GM18858 (cell line): Measurements from ENCODE around the gene ISLR2.
"Not testable (repeated sequence)": the region's sequence is repeated elsewhere in the genome, so short reads cannot be mapped to it uniquely, and the experiment has no call there.

Experiments
- ATAC-seq: cut with Tn5 transposase; IDR thresholded peaks from one replicate; pipeline ENCODE4 v1.9.1; 2021; ENCODE audit not compliant: unreplicated experiment

The ISLR2 gene

DNA sequence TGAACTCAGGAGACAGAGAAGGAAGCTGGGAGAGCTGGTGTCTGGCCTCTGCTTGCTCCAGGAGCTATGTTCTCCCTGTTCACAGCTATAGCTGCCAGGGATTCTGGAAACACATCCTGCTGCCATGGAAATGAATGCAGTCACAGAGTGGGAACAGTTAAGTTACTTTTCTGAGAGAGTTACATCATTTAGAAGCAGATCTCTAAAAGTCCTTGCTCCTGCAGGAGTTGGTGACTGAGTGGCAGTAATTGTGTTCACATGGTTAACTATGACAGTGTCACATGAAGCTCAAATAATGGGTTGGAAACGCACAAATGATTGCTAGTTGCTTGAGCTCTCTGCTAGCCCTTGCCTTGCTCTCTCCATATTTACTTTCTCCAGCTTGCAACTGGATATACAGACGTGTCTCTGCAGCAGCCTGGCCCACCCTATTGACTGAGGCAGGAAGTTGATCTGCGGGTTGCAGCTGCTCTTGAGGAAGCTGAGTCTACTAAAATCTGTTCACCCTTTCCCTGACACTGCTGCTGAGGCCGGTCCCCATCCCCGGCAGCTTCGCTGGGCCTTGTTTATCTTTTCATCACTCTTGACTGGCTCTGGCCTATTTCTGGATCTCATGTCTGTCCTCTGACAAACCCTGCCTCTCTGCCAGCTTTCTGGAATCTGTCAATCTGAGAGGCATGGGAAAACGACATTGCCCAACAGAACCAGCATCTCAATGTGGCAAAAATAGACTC is 26.5 kb downstream of the ISLR2 start:
- no peak for ATAC-seq

DNA sequence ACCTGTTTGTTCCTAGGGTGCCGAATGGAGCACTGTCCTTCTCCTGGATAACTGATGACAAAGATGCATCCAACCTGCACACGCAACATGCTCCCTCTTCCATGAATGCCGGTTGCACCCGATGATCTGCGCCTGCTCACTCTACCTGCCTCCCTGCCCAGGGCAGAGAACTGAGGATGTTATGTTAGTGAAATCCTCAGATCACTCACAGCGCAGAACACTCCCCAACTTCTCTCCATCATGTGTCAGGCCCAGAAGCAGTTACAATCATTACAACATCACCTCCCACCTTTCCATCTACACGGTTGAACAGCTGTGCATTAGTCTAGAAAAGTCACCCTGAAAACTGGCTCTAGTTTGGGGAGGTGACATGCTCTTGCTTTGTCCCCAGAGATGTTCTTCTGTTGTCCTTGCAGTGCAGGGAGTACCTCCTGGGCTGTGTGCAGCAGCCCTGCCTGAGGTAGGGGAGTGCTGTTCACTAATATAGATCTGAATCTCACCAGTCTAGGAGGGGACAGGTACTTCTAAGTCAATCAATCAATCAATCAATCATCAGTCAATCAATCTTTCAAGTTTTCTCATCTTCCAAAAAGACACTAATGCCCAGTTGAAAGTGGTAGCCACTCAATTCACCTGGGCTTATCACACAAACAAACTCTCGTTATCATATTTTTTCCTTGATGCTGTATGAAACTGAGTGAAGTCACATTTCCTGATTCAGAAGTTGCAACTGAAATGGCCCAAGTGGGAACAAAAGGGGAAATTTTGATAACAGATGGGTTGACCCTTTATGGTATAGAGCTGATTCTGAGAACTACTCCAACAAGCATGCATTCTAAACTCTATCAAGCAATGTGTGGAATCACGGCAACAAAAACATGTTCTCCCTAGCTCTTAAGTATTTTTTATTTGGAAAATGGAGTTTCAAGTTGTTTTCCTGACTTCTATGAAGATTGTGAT is 27.8 kb downstream of the ISLR2 start:
- ATAC-seq: no peak

DNA sequence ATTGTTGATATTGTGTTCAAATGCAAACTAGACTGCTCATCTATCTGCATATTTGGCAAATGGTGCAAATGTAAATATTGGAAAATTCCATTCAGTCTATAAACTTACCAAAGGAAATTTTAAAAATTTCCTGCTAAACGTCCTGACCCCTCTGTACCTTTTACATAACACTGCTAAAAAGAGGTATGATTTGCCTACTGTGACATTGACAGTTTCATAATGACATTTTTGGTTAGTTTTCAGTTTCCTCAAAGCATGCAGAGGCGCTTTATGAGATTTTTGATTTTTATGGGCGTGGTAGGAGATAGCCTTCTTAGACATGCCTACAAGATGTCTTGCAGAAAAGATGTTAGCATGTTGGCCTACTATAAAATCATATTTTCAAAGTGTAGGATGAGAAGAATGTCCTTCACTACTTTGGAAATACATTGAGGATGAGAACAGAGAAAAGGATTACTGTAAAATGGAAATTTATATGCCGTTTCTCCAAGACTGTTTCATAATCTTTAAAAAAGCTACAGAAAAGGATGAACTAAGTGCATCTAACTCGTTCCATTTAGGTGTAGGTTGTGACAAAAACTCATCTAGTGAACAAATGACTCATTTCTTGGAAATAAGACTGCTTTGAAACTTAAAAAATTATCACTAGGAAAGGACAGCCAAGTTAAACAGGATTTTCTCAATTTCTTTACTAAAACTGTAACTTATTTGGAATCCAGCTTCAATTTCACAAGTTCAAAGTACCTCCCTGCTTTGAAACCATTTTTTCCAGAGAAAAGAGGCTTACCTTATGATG is 28.7 kb downstream of the ISLR2 start:
- ATAC-seq: peak; percentile 71

DNA sequence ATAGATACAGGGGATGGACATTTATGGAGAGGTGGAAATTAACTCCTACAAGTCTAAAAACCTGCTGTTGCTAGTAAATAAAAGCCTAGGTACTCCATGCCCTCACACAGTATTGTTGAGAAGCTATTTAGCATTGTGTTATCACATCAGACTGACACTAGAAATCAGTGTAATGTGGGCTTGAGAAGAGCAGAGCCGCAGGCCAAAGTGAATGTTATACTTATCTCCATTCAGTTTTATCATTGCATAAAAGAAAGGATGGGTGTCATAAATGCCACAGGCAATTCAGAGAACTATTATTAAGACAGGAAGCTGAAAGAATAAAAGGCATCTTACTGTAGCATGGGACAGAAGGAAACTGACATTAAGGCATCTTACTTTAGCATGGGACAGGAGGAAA is 29.4 kb downstream of the ISLR2 start:
- ATAC-seq: no peak

DNA sequence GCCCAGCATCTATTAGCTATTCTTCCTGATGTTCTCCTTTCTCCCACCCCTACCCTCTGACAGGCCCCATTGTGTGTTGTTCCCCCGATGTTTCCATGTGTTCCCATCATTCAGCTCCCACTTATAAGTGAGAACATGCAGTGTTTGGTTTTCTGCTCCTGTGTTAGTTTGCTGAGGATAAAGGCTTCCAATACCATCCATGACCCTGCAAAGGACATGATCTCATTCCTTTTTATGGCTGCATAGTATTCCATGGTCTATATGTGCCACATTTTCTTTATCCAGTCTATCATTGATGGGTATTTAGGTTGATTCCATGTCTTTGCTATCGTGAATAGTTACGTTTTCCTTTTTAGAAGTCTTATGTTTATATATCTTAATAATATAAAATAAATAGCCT is 30.0 kb downstream of the ISLR2 start:
- ATAC-seq: not testable (repeated sequence)

DNA sequence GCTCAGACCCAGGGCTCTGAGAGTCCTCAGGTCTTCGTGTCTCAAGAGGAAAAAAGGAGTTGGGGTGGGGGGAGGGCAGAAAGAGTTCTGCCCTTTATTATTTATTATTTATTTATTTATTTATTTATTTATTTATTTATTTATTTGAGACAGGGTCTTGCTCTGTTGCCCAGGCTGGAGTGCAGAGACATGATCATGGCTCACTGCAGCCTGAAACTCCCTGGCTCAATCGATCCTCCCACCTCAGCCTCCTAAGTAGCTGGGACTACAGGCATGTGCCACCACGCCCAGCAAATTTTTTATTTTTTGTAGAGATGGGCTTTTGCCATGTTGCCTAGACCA is 31.8 kb downstream of the ISLR2 start:
- ATAC-seq: not testable (repeated sequence)

DNA sequence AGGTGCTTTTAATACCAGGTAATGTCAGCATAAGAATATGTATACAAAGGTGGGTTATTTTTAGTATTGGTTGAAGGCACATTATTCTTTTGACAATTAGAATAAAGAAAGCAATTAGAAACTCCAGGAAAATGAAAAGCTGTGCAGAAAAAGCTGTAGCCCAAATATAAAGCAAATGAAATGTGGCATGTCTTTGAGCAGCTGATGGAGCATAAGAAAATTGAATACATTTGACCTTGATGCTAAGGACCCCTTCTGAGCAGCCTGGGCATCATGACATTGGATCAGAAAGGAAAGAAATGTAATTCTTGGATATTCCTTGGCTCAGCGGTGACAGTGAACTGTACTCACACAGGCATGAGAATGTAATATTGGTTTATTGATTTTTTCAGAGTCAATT is 35.1 kb downstream of the ISLR2 start:
- no peak for ATAC-seq

DNA sequence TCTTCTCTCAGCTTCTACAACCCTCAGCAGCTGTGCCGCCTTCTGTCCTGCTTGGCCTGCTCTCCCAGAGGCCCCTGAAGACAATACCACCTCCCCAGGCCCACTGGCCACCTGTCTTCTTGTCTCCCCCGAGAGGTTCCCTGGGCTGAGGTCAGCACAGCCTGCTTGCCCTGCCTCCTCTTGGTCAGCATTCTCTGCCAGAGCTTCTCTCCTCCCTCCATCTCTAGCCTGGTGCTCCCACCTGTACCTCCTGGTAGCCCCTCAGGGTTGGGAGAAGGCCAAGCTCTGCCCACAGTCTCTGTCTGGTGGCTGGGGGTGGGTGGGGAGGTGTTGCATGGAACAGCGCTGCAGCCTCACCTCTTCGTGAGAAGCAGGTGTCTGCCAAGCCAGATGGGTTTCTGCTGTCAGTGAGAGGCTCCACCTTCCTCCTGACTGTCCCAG is 37.5 kb downstream of the ISLR2 start:
- no peak for ATAC-seq

DNA sequence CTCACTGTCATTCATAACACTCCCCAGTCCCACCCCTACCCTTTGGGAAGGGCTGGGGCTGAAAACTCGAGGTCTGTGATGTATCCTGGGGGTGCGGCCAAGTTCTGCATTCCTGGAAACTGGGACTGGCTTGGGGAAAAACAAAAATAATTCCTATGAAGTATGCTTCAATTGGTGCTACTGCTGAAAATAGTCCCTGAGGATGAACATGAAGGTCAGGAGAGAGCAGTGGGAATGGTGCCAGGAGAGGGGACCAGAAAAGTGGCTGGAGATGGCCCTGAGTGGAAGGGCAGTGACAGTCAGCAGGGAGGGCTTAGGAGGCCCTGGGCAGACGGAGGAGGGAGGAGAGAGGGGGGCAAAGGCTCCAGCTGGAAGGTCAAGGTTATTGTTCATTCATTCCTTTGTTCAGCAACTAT is 38.3 kb downstream of the ISLR2 start:
- no peak for ATAC-seq

DNA sequence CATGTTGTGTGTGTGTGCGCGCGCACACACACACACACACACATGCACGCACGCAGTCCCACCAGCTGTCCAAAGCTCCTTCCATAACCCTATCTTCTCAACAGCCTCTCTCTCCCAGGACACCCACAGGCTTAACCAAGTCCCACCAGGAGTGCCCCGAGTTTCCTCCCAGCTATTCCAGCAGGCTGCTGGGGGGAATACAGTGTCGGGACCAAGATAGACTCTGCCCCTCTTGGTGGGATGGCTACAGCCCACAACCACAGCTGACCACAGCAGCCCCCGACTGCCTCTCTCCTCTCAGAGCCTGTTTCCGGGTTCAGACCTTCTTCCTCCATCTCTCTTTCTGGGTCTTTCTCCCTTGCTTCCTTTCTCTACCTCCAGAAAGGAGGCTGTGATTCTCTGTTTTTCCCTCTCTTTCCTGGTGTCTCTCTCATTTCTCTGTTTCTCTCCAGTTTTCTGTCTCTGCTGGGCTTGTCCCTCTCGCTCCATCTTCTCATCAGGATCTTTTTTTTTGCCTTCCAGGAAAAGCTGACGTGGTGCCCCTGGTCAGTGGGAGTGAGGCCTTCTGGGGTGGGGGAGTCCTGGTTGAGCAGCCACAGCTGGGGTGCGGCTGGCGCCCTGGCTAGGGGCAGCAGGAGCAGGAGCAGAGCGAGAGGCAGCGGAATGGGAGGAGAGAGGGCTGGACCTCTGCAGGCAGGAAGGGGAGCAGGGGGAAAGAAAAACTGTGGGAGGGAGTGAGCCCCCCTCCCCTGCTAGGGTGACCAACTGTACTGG is 39.9 kb downstream of the ISLR2 start:
- no peak for ATAC-seq

DNA sequence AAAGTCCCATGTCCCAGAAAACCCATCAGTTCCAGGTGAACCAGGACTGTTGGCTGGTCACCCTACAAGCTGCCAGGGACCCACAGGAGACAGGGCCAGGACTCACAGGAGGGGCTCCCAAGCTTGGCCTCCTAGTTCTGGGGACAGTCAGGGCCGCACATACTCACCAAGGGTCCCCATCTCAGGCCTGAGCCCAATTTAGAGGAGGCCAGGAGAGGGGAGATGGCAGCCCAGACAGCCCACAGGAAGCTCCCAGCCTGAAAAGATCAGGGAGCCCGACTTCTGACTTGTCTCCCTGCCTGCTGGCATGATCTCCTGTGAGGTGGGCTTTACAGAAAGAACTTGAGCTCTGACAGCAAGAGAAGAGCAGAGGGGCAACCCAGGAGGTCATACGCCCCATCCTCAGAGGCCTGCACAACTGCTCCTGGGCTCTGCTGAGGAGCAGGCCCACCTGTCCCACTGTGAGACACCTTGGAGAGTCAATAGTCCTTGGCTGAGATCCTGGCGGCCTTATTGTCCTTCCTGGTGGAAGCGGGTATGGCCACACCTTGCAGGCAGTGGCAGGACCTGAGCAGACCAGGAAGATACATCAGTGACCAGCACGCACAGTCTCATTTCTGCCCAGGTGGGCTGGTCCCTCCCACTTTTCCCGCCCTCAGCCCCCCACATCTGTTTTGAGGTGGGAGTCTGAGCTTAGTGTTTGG is 40.6 kb downstream of the ISLR2 start:
- no peak for ATAC-seq

DNA sequence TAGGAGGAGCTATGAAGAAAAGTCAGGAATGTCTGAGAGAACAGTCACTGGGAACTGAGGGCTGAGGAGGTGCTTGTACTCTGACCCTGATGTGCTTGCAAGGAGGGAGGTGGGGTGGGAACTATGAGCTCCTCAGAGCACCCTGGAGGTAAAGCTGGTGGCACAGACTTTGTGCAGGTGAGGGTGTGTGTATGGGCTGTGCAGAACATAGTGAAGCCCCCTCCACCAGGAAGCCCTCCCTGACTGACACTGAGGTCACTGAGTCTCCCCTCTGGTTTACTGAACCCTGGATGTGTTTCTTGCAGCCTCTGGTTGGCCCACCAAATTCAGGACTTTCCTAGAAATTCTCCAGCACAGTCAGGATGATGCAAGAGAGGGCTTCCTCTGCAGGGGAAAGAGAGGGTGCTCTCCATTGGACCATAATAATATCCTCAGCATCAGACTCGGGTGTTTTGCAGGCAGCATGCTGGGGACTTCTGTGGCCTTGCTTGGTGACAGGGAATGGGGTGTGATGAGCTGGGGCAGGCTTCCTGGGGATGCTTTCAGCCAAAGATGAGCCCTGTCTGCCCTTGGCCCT is 41.7 kb downstream of the ISLR2 start:
- ATAC-seq: no peak

DNA sequence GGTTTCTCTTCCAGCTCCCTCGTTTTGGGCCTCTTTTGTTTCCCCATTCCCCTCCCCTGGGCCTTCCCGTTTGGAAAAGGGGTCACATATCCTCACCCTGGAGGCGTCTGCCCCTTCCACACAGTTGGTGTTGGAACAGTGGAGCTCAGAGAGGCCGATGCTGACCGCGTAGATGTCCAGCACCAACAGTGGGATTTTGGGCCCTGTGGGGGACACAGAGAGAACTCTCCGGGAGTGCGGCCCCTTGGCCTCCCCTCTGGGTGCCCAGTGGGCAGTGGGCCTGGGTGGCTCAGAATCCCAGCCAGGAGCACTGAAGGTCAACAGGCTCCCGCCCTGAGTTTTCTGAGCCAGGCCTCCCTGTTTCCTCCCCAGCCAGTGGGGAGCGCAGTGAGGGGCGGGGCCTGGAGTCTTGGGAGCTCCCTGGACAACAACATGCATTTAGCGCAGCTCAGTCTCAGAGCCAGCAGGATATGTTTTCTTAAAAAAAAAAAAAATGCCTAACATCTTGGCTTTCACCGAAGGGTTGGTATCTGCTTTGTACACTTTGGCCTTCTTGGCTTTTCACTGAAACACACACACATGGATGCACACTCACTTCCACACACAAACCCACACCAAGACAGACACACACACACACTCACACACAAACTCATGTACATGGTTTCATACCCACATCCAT is 42.5 kb downstream of the ISLR2 start:
- no peak for ATAC-seq

DNA sequence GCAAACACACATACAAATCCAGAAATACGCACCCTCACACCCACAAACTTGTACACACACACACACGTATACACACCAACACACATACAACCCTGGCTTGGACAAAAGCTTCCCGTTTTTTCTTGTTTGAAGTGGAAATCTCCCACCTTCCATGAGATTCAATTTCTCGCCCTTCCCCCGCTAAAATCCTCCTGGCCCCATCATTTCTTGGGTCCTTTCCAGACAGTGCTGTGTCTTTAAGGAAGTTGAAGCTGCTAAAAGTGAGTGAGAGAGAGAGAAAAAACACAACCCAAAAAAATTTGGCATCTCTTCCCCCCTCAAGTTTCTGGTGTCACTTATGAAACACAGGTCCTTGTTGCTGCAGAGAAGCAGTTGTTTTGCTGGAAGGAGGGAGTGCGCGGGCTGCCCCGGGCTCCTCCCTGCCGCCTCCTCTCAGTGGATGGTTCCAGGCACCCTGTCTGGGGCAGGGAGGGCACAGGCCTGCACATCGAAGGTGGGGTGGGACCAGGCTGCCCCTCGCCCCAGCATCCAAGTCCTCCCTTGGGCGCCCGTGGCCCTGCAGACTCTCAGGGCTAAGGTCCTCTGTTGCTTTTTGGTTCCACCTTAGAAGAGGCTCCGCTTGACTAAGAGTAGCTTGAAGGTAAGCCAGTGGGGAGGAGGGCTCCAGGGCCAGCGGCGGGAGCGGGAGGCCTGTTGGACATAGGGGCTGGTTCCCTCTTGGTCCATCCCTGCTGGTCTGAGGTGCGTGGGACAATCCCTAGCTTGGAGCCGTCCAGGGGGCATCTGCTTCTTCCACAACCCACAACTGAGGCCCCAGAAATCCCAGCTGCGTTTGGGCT is 43.2 kb downstream of the ISLR2 start, which contains the start of gene ISLR:
ISLR (plus strand) TSS at position 331 of the 839 bp plus-strand sequence. CDS start 1,149 bp downstream, outside the sequence.
- ATAC-seq: no peak

DNA sequence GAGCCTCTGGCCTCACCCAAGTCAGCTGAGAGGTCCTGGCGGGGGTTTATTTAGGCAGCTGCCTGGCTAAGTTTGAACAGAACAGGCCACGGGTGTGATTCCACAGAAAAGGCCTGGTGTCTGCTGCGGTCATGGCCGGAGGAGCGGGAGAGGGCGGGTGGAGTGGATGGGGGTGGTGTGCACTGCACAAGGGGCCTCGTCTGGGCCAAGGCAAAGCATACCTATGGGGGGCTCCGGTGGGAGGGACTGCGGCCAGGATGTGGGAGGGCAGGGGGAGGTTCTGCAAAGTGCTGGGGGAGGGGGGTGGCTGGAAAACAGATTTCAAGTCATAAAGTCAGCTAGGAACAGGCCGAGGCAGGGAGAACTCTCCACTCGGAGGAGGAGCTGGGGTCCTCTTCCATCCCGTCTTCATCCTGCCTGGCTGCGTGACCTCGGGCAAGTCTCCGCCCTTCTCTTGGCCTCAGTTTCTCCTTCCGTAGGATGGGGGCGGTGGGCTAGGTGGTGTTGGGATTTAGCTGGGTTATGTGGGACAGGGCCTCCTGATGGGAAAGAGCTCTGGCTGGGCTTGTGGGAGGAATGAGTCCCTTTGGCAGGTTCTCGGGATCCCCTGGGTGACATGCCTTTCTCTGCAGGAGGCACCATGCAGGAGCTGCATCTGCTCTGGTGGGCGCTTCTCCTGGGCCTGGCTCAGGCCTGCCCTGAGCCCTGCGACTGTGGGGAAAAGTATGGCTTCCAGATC is 44.0 kb downstream of the ISLR2 start:
- ATAC-seq: no peak

DNA sequence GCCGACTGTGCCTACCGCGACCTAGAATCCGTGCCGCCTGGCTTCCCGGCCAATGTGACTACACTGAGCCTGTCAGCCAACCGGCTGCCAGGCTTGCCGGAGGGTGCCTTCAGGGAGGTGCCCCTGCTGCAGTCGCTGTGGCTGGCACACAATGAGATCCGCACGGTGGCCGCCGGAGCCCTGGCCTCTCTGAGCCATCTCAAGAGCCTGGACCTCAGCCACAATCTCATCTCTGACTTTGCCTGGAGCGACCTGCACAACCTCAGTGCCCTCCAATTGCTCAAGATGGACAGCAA is 44.5 kb downstream of the ISLR2 start:
- no peak for ATAC-seq
